ENCODE results near the gene OBSCN.

Gene OBSCN

GRCh38 chr1:228279011-228279721, 71.3 kb downstream of the OBSCN start:
- no peak for DNase-seq

- no peak for DNase-seq
These were observed 71.9 kb downstream of the OBSCN start for GRCh38 chr1:228279722-228280105.

GRCh38 chr1:228280106-228280901, 72.5 kb downstream of the OBSCN start:
- no peak for DNase-seq

GRCh38 chr1:228280961-228281591, 73.2 kb downstream of the OBSCN start:
- DNase-seq = no peak

GRCh38 chr1:228281631-228282328, 73.9 kb downstream of the OBSCN start:
- no peak for DNase-seq

- DNase-seq = no peak
These were observed 74.6 kb downstream of the OBSCN start for GRCh38 chr1:228282329-228283042.

GRCh38 chr1:228283043-228283371, 75.2 kb downstream of the OBSCN start:
- no peak for DNase-seq

- DNase-seq = no peak
These were observed 75.8 kb downstream of the OBSCN start for GRCh38 chr1:228283476-228284147.

- no peak for DNase-seq
These were observed 76.3 kb downstream of the OBSCN start for GRCh38 chr1:228284148-228284495.

GRCh38 chr1:228284521-228284920, 76.7 kb downstream of the OBSCN start:
- no peak for DNase-seq

GRCh38 chr1:228285661-228286504, 78.0 kb downstream of the OBSCN start:
- DNase-seq = no peak

GRCh38 chr1:228286505-228287417, 78.9 kb downstream of the OBSCN start:
- no peak for DNase-seq

- no peak for DNase-seq
These were observed 79.9 kb downstream of the OBSCN start for GRCh38 chr1:228287541-228288425.

- DNase-seq = no peak
These were observed 80.8 kb downstream of the OBSCN start for GRCh38 chr1:228288536-228289238.

GRCh38 chr1:228289239-228289849, 81.5 kb downstream of the OBSCN start:
- no peak for DNase-seq

- DNase-seq = no peak
These were observed 82.4 kb downstream of the OBSCN start for GRCh38 chr1:228289996-228290881.

Data from cortex of kidney (tissue), 1 donor.